Astrocyte of the spinal cord (primary cell): ENCODE data around the gene MED10.
A peak's percentile ranks its signal among the peaks of the same experiment; 100 is the strongest.
"Not testable (repeated sequence)": the region's sequence is repeated elsewhere in the genome, so short reads cannot be mapped to it uniquely, and the experiment has no call there.

ENCODE experiments used
- DNase-seq: peaks from one replicate; pipeline ENCODE4 v3.0.0; 2011; ENCODE audit warnings: low read depth, low spot score
- H3K4me3 ChIP-seq: 2 replicates; pipeline ENCODE4 v1.5.1; 2011; ENCODE audit warnings: low read depth, mild to moderate bottlenecking, low read length, moderate library complexity
- CTCF ChIP-seq: IDR thresholded peaks from 2 replicates; pipeline ENCODE4 v1.5.1; 2012; ENCODE audit warnings: low read depth, mild to moderate bottlenecking, low read length, inconsistent platforms
- in situ Hi-C: cut with HindIII; loops from 2 replicates; pipeline ENCODE4 v1.10.0; 2017; ENCODE audit warnings: low sequenced_read_pairs

MED10 gene

GRCh38 chr5:6370580-6370979, 7.8 kb downstream of the MED10 start:
- no peak overlapping the region for H3K4me3 ChIP-seq
- in situ Hi-C loops = no loop called here
- DNase-seq = no peak
- no peak for TF ChIP-seq CTCF

- H3K4me3 ChIP-seq = no peak overlapping the region
- no peak for DNase-seq
- no peak for TF ChIP-seq CTCF
- in situ Hi-C loops = no loop called here
These were observed 12.3 kb downstream of the MED10 start for GRCh38 chr5:6365977-6366590.

- no peak for TF ChIP-seq CTCF
- in situ Hi-C loops = no loop called here
- DNase-seq = peak; percentile 8
- no peak overlapping the region for H3K4me3 ChIP-seq
These were observed 13.0 kb downstream of the MED10 start for GRCh38 chr5:6365142-6365976.

- DNase-seq, in situ Hi-C loops, H3K4me3 ChIP-seq: not testable (repeated sequence)
These were observed 14.8 kb downstream of the MED10 start for GRCh38 chr5:6363454-6364011.

- in situ Hi-C loops = no loop called here
- no peak for DNase-seq
- TF ChIP-seq CTCF = no peak
These were observed 15.5 kb downstream of the MED10 start for GRCh38 chr5:6362846-6363245.

GRCh38 chr5:6361101-6361500, 17.2 kb downstream of the MED10 start:
- in situ Hi-C loops = no loop called here
- no peak overlapping the region for H3K4me3 ChIP-seq
- no peak for DNase-seq
- TF ChIP-seq CTCF = no peak

More at GRCh38 chr5:6362846-6363245, 15.5 kb downstream of the MED10 start:
- H3K4me3 ChIP-seq = no peak overlapping the region
